ENCODE results near the gene CCDC192.

- no peak for TF ChIP-seq CTCF (conservative IDR thresholded peaks at IDR 0.05; ENCODE audit: low read depth, low read length)
- no peak for TF ChIP-seq EZH2 (IDR thresholded peaks at IDR 0.05; ENCODE audit: borderline replicate concordance, low read depth, low read length, poor library complexity, severe bottlenecking)
Observed at GRCh38 chr5:127979475-127979874, 276.3 kb downstream of the CCDC192 start.
